Measurements from ENCODE around the gene TEAD1.

GRCh38 chr11:12890476-12890875, 216.3 kb downstream of the TEAD1 start:
- TF ChIP-seq CTCF (optimal IDR thresholded peaks at IDR 0.05 in 1 of 3, IDR thresholded peaks at IDR 0.05 in 1 of 3, conservative IDR thresholded peaks at IDR 0.05 in 1 of 3; ENCODE audit: extremely low read depth in 1 of 3, insufficient read depth in 2 of 3, low read length in 3 of 3) (no peak), EZH2 (IDR thresholded peaks at IDR 0.05; ENCODE audit: low read length) (no peak)
